Upper lobe of right lung (tissue), 1 donor: ENCODE data around the gene TMEM181. TPM values are rescaled to one million over a fixed set of nuclear protein-coding genes. Genes with fewer than 3 reads are reported as not detected.
"Not testable (repeated sequence)": the region's sequence is repeated elsewhere in the genome, so short reads cannot be mapped to it uniquely, and the experiment has no call there.

ENCODE experiments used
- ATAC-seq: fragments of 200-7000 bp; cut with Tn5 transposase; one replicate; pipeline ENCODE4 v1.9.1; 2020; ENCODE audit warnings: mild to moderate bottlenecking, moderate library complexity
- DNase-seq: peaks from one replicate; pipeline ENCODE4 v3.0.0-alpha.2; 2020
- H3K27ac ChIP-seq: fragments of 200-600 bp; one replicate; pipeline ENCODE4 v1.8.0; 2022
- H3K27me3 ChIP-seq: fragments of 200-600 bp; one replicate; pipeline ENCODE4 v1.8.0; 2022; ENCODE audit warnings: mild to moderate bottlenecking
- H3K36me3 ChIP-seq: fragments of 200-600 bp; one replicate; pipeline ENCODE4 v1.8.0; 2022
- H3K4me1 ChIP-seq: fragments of 200-600 bp; one replicate; pipeline ENCODE4 v1.8.0; 2022
- H3K4me3 ChIP-seq: fragments of 200-600 bp; one replicate; pipeline ENCODE4 v1.8.0; 2022; ENCODE audit warnings: mild to moderate bottlenecking
- H3K9me3 ChIP-seq: fragments of 200-600 bp; one replicate; pipeline ENCODE4 v1.8.0; 2022
- intact Hi-C: fragments of 100-400 bp; cut with DNase I; formaldehyde crosslinking; loops from one replicate; pipeline ENCODE4 v1.11.0; 2022
- total RNA-seq: library from RNA; stranded (reverse); fragmentation: NEBNext Ultra II Directional; extraction: Animal tissue kit (Norgen Biotek cat#: 25700); gene quantifications from one replicate; pipeline ENCODE4 v1.2.1, GENCODE V29; 2021
- TF ChIP-seq, protein P1 (sequence below): fragments of 200-600 bp; IDR thresholded peaks from one replicate; pipeline ENCODE4 v1.8.0; 2022; ENCODE audit warnings: antibody characterized with exemption
- donor health status: DM: no; HTN: yes; CAD: no; lungs with severe emphysema.

The TMEM181 gene
- total RNA-seq, 1 donor from 2014 or later = 31.5 TPM

DNA sequence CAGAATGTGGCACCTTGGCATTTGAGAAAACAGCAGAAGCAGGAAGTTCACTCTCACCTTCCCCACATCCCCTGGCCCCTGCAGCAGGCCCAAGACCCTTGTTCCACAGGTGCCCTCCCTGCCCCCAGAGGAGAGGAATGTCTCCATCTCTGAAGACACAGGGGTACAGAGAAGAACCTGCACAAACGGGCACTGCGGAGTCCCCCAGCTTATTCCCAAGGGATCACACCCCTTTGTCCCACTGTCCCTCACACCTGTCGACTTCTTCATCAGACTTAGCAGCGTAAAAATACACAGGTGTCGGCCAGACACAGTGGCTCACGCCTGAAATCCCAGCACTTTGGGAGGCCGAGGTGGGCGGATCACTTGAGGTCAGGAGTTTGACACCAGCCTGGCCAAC is 42.9 kb upstream of the TMEM181 start:
- DNase-seq = no peak
- Histone ChIP-seq H3K27ac (no peak overlapping the region), H3K4me3 (no peak overlapping the region), H3K27me3 (peaks cover 7% of the 10 kb centered on the region), H3K9me3 (no peaks in the 10 kb centered on the region), H3K36me3 (no peaks in the 10 kb centered on the region), H3K4me1 (peaks cover 14% of the 10 kb centered on the region)
- intact Hi-C loops = no loop called here
- ATAC-seq = no peak
- TF ChIP-seq, protein P1, sequence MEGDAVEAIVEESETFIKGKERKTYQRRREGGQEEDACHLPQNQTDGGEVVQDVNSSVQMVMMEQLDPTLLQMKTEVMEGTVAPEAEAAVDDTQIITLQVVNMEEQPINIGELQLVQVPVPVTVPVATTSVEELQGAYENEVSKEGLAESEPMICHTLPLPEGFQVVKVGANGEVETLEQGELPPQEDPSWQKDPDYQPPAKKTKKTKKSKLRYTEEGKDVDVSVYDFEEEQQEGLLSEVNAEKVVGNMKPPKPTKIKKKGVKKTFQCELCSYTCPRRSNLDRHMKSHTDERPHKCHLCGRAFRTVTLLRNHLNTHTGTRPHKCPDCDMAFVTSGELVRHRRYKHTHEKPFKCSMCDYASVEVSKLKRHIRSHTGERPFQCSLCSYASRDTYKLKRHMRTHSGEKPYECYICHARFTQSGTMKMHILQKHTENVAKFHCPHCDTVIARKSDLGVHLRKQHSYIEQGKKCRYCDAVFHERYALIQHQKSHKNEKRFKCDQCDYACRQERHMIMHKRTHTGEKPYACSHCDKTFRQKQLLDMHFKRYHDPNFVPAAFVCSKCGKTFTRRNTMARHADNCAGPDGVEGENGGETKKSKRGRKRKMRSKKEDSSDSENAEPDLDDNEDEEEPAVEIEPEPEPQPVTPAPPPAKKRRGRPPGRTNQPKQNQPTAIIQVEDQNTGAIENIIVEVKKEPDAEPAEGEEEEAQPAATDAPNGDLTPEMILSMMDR = no peak

DNA sequence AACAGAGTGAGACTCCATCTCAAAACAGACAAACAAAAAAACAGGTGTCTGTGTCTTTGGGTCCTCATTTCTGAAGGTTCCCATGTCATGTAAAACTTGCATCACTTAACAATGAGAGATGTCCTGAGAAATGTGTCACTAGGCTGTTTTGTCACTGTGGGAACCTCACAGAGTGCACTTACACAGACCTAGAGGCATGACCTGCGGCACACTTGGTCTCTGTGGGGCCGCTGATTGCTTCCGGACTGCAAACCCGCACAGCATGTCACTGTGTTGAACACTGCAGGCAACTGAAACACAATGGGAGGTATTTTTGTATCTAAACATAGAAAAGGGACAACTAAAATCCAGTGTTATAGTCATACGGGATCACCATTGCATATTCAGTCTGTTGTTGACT is 42.3 kb upstream of the TMEM181 start:
- no peaks in the 10 kb centered on the region for H3K36me3 ChIP-seq
- TF ChIP-seq, protein P1 = no peak
- DNase-seq = no peak
- peaks cover 7% of the 10 kb centered on the region for H3K27me3 ChIP-seq
- H3K9me3 ChIP-seq = no peaks in the 10 kb centered on the region
- no peak overlapping the region for H3K4me3 ChIP-seq
- intact Hi-C loops = no loop called here
- peaks cover 14% of the 10 kb centered on the region for H3K4me1 ChIP-seq
- no peak overlapping the region for H3K27ac ChIP-seq
- no peak for ATAC-seq

GRCh38 chr6:158518191-158519127 is 41.4 kb upstream of the TMEM181 start:
- peaks cover 14% of the 10 kb centered on the region for H3K4me1 ChIP-seq
- H3K9me3 ChIP-seq = no peaks in the 10 kb centered on the region
- H3K27ac ChIP-seq = no peak overlapping the region
- intact Hi-C loops = no loop called here
- TF ChIP-seq, protein P1 = peak; percentile 50
- peak overlapping the region; percentile 31 for H3K4me3 ChIP-seq
- H3K36me3 ChIP-seq = no peaks in the 10 kb centered on the region
- DNase-seq (no peak), ATAC-seq (peak; percentile 71)
- H3K27me3 ChIP-seq = peaks cover 7% of the 10 kb centered on the region

GRCh38 chr6:158519300-158519699 is 40.6 kb upstream of the TMEM181 start:
- no peak for DNase-seq
- no peaks in the 10 kb centered on the region for H3K9me3 ChIP-seq
- no peak overlapping the region for H3K4me3 ChIP-seq
- peaks cover 14% of the 10 kb centered on the region for H3K4me1 ChIP-seq
- no peak overlapping the region for H3K27ac ChIP-seq
- no peaks in the 10 kb centered on the region for H3K36me3 ChIP-seq
- intact Hi-C loops = no loop called here
- peaks cover 7% of the 10 kb centered on the region for H3K27me3 ChIP-seq
- ATAC-seq = no peak
- TF ChIP-seq, protein P1 = no peak

DNA sequence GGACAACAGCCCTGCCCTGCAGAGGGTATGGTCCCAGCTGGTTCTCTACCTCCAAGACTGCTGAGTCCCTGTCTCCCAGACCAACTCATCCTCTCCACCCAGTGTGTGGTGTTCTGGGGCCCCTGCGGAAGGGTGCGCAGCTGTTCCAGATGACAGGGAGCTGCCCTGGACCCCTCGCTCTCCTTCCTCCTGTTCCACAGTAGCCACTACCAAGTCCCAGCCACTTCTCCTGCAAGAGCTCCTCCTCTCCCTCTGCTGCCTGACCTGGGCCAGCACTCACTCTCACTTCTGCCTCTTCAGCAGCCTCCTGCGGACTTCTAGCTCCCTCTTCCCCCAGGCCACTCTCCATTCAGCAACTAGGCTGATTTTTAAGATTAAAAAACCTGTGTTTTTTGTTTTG is 40.1 kb upstream of the TMEM181 start:
- Histone ChIP-seq H3K4me3 (no peak overlapping the region), H3K4me1 (peaks cover 14% of the 10 kb centered on the region), H3K27ac (no peak overlapping the region), H3K27me3 (peaks cover 7% of the 10 kb centered on the region), H3K9me3 (no peaks in the 10 kb centered on the region), H3K36me3 (no peaks in the 10 kb centered on the region)
- TF ChIP-seq, protein P1 = no peak
- intact Hi-C loops = no loop called here
- ATAC-seq = peak; percentile 6
- no peak for DNase-seq

DNA sequence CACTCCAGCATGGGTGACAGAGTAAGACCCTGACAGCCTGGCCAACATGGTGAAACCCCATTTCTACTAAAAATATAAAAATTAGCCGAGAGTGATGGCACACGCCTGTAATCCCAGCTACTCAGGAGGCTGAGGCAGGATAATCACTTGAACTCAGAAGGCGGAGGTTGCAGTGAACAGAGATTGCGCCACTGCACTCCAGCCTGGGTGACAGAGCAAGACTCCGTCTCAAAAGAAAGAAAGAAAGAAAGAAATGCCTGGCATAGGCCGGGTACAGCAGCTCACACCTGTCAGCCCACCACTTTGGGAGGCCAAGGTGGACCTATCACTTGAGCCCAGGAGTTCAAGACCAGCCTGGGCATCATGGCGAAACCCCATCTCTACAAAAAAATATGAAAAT is 38.9 kb upstream of the TMEM181 start:
- H3K4me3 ChIP-seq, H3K36me3 ChIP-seq, DNase-seq, H3K27ac ChIP-seq, intact Hi-C loops, ATAC-seq, H3K9me3 ChIP-seq, H3K27me3 ChIP-seq: not testable (repeated sequence)
- peaks cover 12% of the 10 kb centered on the region for H3K4me1 ChIP-seq
